MM.1S (cell line): ENCODE measurements around the gene BPTF.
A peak's percentile ranks its signal among the peaks of the same experiment; 100 is the strongest.
"Not testable (repeated sequence)": the region's sequence is repeated elsewhere in the genome, so short reads cannot be mapped to it uniquely, and the experiment has no call there.

Experiments
- DNase-seq: peaks from one replicate; pipeline ENCODE4 v3.0.0-alpha.2; 2015
- H2AFZ ChIP-seq: fragments of 300-600 bp; sonication (generic); 2 replicates; pipeline ENCODE4 v1.6.0; 2016; ENCODE audit warnings: antibody characterized with exemption, low read length
- H3F3A ChIP-seq: fragments of 300-600 bp; sonication (generic); 2 replicates; pipeline ENCODE4 v1.6.1; 2016; ENCODE audit warnings: mild to moderate bottlenecking, antibody characterized with exemption, low read length, moderate library complexity, mixed read lengths; ENCODE audit not compliant: insufficient read depth
- H3K27ac ChIP-seq: fragments of 300-600 bp; sonication (generic); 2 replicates; pipeline ENCODE4 v1.5.1; 2016; ENCODE audit warnings: mild to moderate bottlenecking, low read length
- H3K27me3 ChIP-seq: fragments of 300-600 bp; sonication (generic); replicated peaks from 2 replicates; pipeline ENCODE4 v1.6.0; 2016; ENCODE audit warnings: low read length; ENCODE audit not compliant: insufficient read depth
- H3K36me3 ChIP-seq: fragments of 300-600 bp; sonication (generic); replicated peaks from 2 replicates; pipeline ENCODE4 v1.6.1; 2016; ENCODE audit warnings: mild to moderate bottlenecking, low read length, mixed read lengths; ENCODE audit not compliant: insufficient read depth
- H3K4me1 ChIP-seq: fragments of 300-600 bp; sonication (generic); 2 replicates; pipeline ENCODE4 v1.6.1; 2016; ENCODE audit warnings: low read length, mixed read lengths
- H3K4me2 ChIP-seq: fragments of 300-600 bp; sonication (generic); 2 replicates; pipeline ENCODE4 v1.6.0; 2016; ENCODE audit warnings: low read depth, low read length
- H3K4me3 ChIP-seq: fragments of 300-600 bp; sonication (generic); 2 replicates; pipeline ENCODE4 v1.5.1; 2016; ENCODE audit warnings: low read length, mixed read lengths
- H3K79me2 ChIP-seq: fragments of 300-600 bp; sonication (generic); 2 replicates; pipeline ENCODE4 v1.6.1; 2016; ENCODE audit warnings: mixed run types, low read length, mixed read lengths
- H3K9ac ChIP-seq: fragments of 300-600 bp; sonication (generic); 2 replicates; pipeline ENCODE4 v1.6.1; 2016; ENCODE audit warnings: low read length, mixed read lengths
- H3K9me2 ChIP-seq: fragments of 300-600 bp; sonication (generic); replicated peaks from 2 replicates; pipeline ENCODE4 v1.6.1; 2016; ENCODE audit warnings: mild to moderate bottlenecking, low read length, mixed read lengths; ENCODE audit not compliant: insufficient read depth
- H3K9me3 ChIP-seq: fragments of 300-600 bp; sonication (generic); replicated peaks from 2 replicates; pipeline ENCODE4 v1.6.1; 2016; ENCODE audit warnings: mild to moderate bottlenecking, low read length, mixed read lengths; ENCODE audit not compliant: insufficient read depth
- H4K20me1 ChIP-seq: fragments of 300-600 bp; sonication (generic); 2 replicates; pipeline ENCODE4 v1.6.1; 2016; ENCODE audit warnings: mild to moderate bottlenecking, low read length, moderate library complexity, mixed read lengths; ENCODE audit not compliant: insufficient read depth
- CTCF ChIP-seq: fragments of 300-600 bp; sonication (generic); IDR thresholded peaks from 2 replicates; pipeline ENCODE4 v1.5.1; 2016; ENCODE audit warnings: antibody characterized with exemption, low read length, mixed read lengths
- EZH2 ChIP-seq: fragments of 300-600 bp; sonication (generic); optimal IDR thresholded peaks from 2 replicates; pipeline ENCODE3; 2017; ENCODE audit warnings: low read depth, mild to moderate bottlenecking, antibody characterized with exemption, low read length, mixed read lengths
- EZH2phosphoT487 ChIP-seq: fragments of 300-600 bp; sonication (generic); IDR thresholded peaks from 2 replicates; pipeline ENCODE4 v1.6.1; 2018; ENCODE audit warnings: antibody characterized with exemption, low read length

BPTF gene

GRCh38 chr17:67922503-67922902 is 97.2 kb downstream of the BPTF start:
- no peak overlapping the region for H3K9ac ChIP-seq
- no peaks in the 10 kb centered on the region for H3K9me3 ChIP-seq
- no peaks in the 10 kb centered on the region for H3K27me3 ChIP-seq
- H3K4me2 ChIP-seq, result no peak overlapping the region
- H3K27ac ChIP-seq, result no peak overlapping the region
- TF ChIP-seq CTCF (no peak), EZH2phosphoT487 (no peak), EZH2 (no peak)
- no peaks in the 10 kb centered on the region for H3K79me2 ChIP-seq
- H2AFZ ChIP-seq, result no peak overlapping the region
- H3K4me1 ChIP-seq, result no peaks in the 10 kb centered on the region
- H3K4me3 ChIP-seq, result no peak overlapping the region
- DNase-seq, result no peak
- H3F3A ChIP-seq, result no peaks in the 10 kb centered on the region
- H3K9me2 ChIP-seq, result no peaks in the 10 kb centered on the region
- peaks cover 2% of the 10 kb centered on the region for H3K36me3 ChIP-seq
- H4K20me1 ChIP-seq, result no peaks in the 10 kb centered on the region

DNA sequence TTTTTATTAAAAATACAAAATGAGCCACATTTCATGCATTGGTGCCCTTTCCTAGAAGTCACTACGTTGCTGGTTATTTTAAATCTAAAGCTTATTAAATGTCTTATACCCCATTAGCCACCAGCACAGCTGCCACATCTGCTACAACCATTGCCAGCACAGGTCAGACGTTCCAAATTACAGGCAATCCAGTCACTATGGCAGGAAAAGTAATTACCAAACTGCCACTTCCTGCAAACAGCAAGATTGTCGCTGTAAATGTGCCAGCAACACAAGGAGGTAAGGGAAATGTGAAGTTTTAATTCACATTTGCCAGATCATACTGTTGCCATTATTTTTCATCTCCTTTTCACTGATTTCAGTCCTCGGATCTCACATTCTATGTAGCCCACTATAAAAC is 103.5 kb downstream of the BPTF start:
- H3K9me2 ChIP-seq, H3K9me3 ChIP-seq, H3K27me3 ChIP-seq, H3K4me1 ChIP-seq, DNase-seq, H3K9ac ChIP-seq, H3K4me2 ChIP-seq, H2AFZ ChIP-seq, H4K20me1 ChIP-seq, H3K36me3 ChIP-seq, H3K4me3 ChIP-seq, H3K27ac ChIP-seq, H3F3A ChIP-seq, H3K79me2 ChIP-seq: not testable (repeated sequence)

DNA sequence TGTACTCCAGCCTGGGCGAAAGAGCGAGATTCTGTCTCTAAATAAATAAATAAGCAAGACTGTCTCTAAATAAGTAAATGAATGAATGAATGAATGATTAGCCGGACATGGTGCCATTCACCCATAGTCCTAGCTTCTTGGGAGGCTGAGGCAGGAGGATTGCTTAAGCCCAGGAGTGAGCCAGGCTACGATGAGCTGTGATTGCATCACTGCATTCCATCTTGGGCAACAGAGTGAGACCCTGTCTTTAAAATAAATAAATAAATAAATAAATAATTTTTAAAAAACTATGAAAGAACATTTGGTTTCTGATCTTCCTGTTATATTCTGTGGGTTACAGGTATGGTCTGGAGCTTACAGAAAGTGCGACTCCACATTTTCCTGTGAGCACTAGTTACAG is 105.9 kb downstream of the BPTF start:
- H3K36me3 ChIP-seq, result peaks cover 3% of the 10 kb centered on the region; the same call in 1 of the 2 replicates
- no peak for DNase-seq
- no peak overlapping the region for H2AFZ ChIP-seq
- H3K4me1 ChIP-seq, result no peaks in the 10 kb centered on the region
- H3K27me3 ChIP-seq, result no peaks in the 10 kb centered on the region
- TF ChIP-seq EZH2, result no peak
- TF ChIP-seq CTCF, result no peak
- TF ChIP-seq EZH2phosphoT487, result no peak
- H3F3A ChIP-seq, result no peaks in the 10 kb centered on the region
- H3K27ac ChIP-seq, result no peak overlapping the region
- no peaks in the 10 kb centered on the region for H4K20me1 ChIP-seq
- H3K4me3 ChIP-seq, result no peak overlapping the region
- H3K9me3 ChIP-seq, result no peaks in the 10 kb centered on the region
- no peak overlapping the region for H3K4me2 ChIP-seq
- no peaks in the 10 kb centered on the region for H3K9me2 ChIP-seq
- no peak overlapping the region for H3K9ac ChIP-seq
- H3K79me2 ChIP-seq, result no peaks in the 10 kb centered on the region

DNA sequence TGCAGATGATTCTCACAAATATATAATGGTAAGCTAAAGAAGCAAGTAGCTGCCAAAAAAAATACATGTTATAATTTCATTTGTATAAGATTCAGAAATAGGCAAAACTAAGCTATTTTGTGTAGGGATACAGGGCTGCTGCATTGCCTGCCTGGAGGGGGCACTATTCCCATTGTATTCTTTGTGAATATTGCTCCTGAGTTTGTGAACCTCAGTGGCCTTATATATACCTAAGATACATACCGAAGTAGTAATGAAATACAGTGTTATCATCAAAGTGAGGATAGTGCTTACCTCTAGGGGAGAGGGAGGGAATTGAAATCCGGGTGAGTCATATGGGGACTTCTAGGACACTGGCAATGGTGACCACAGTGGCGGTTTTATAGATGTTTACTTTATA is 117.5 kb downstream of the BPTF start:
- Histone ChIP-seq H3K27me3 (no peaks in the 10 kb centered on the region), H3K9me3 (no peaks in the 10 kb centered on the region), H3K9me2 (no peaks in the 10 kb centered on the region), H3K4me3 (no peak overlapping the region), H3K9ac (no peak overlapping the region), H3K4me1 (no peaks in the 10 kb centered on the region), H2AFZ (no peak overlapping the region), H3F3A (no peaks in the 10 kb centered on the region), H4K20me1 (no peaks in the 10 kb centered on the region), H3K79me2 (no peaks in the 10 kb centered on the region), H3K4me2 (no peak overlapping the region), H3K27ac (no peak overlapping the region), H3K36me3 (0 out of 2 replicates have a peak, but pooled peaks cover 2% of the 10 kb centered on the region)
- DNase-seq, result peak; percentile 6
- no peak for TF ChIP-seq EZH2phosphoT487
- TF ChIP-seq CTCF, result peak; percentile 43
- no peak for TF ChIP-seq EZH2
